HG03097 (cell line): ENCODE measurements around the gene RPS6KA5.
A peak's percentile ranks its signal among the peaks of the same experiment; 100 is the strongest.
"Not testable (repeated sequence)": the region's sequence is repeated elsewhere in the genome, so short reads cannot be mapped to it uniquely, and the experiment has no call there.

Source experiments
- ATAC-seq: cut with Tn5 transposase; IDR thresholded peaks from one replicate; pipeline ENCODE4 v1.9.1; 2021; ENCODE audit not compliant: unreplicated experiment, low FRiP score

Gene RPS6KA5

GRCh38 chr14:90844321-90844720 lies 216.1 kb downstream of the RPS6KA5 start:
- ATAC-seq = no peak

- ATAC-seq = no peak
These were observed 217.7 kb downstream of the RPS6KA5 start for GRCh38 chr14:90842726-90843125.

GRCh38 chr14:90840667-90841066 lies 219.8 kb downstream of the RPS6KA5 start:
- ATAC-seq = not testable (repeated sequence)

- ATAC-seq = no peak
These were observed 220.6 kb downstream of the RPS6KA5 start for GRCh38 chr14:90839889-90840266.

DNA sequence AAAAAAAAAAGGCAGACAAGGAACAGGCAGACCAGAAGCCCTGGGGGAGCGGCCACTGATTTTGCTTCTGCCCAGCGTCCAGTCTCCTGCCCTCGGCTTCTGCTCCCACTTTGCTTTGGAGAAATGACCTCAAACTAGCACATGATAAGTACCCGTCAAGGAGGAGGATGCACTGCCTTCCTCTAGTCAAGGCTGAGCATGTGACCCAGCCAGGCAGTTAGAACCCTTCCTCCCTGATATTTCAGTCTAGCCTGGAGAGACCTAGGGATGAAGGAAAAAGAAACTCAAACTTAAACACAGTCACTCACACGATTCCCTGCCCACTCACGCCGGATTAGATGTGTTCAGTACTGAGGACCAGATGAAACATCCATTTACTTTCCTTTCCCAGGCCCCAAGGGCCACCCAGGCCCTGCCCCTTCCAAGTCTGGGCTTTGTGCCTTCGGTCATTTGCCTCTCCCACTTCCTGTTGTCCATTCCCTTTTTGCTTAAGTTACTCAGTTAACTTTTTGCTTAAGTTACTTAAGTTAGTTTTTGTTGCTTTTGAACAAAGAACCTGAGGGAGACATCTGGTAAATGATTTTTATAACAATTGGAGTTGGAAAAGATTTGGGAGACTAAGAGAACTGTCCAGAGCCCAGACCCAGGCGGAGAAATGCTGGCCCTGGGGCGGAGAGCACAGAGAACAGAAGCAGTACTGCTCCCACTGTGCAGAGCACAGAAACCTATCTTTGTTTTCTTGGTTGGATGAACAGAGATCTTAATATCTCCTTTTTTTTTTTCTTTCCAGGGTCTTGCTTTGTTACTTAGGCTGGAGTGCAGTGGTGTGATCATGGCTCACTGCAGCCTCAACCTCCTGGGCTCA lies 221.2 kb downstream of the RPS6KA5 start:
- ATAC-seq = no peak

GRCh38 chr14:90838531-90838930 lies 221.9 kb downstream of the RPS6KA5 start:
- not testable (repeated sequence) for ATAC-seq

GRCh38 chr14:90837355-90837754 lies 223.1 kb downstream of the RPS6KA5 start:
- ATAC-seq = no peak

- no peak for ATAC-seq
These were observed 223.8 kb downstream of the RPS6KA5 start for GRCh38 chr14:90836692-90837063.

- no peak for ATAC-seq
These were observed 228.6 kb downstream of the RPS6KA5 start for GRCh38 chr14:90831821-90832220.

- no peak for ATAC-seq
These were observed 229.3 kb downstream of the RPS6KA5 start for GRCh38 chr14:90830931-90831701.

DNA sequence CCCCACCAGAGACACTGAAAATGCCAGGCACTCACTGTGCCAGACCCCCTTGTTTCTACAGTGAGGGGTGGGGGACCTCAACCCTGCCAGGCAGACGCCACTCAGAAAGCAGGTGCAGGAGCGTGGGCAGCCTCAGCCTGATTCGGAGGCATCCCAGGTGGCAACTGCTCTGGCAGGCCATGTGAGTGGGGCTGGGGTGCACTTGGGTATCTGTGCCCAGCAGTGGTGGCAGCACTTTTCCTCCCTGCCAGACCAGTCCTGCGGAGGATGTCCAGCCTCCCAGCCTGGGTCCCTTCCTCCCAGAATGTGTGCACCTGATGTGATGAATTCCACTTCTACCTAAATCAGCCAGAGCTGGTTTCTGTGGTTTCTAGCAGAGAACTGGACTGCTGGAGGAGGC lies 230.8 kb downstream of the RPS6KA5 start:
- no peak for ATAC-seq

- ATAC-seq = peak; percentile 44
These were observed 231.6 kb downstream of the RPS6KA5 start for GRCh38 chr14:90828642-90829487.

- peak; percentile 99 for ATAC-seq
These were observed 232.4 kb downstream of the RPS6KA5 start for GRCh38 chr14:90827919-90828610.

DNA sequence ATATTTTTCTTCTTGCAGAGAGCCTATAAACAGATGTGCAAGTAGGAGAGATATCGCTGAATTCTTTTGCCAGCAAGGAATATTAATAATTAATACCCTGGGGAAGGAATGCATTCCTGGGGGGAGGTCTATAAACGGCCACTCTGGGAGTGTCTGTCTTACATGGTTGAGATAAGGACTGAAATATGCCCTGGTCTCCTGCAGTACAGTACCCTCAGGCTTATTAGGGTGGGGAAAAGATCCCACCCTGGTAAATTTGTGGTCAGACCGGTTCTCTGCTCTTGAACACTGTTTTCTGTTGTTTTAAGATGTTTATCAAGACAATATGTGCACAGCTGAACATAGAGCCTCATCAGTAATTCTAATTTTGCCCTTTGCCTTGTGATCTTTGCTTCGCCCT lies 236.9 kb downstream of the RPS6KA5 start:
- ATAC-seq = not testable (repeated sequence)

DNA sequence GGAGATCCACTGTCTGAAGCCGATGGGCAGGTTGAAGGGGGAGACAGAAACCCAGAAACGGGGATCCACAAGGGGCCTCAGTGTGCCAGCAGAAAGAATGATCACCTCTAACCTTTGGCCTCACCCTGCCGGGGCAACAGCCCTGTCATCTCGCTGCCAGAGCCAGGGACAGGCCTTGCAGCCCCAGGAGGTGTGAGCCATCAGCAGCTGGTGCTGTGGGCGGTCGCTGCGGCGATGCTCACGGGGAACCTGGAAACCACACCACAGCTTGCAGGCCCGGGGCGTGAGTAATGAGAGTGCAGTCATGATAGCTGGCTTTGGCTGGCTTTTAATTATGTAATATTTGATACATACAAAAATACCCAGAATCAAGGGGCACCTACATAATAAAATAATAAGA lies 239.5 kb downstream of the RPS6KA5 start:
- no peak for ATAC-seq

DNA sequence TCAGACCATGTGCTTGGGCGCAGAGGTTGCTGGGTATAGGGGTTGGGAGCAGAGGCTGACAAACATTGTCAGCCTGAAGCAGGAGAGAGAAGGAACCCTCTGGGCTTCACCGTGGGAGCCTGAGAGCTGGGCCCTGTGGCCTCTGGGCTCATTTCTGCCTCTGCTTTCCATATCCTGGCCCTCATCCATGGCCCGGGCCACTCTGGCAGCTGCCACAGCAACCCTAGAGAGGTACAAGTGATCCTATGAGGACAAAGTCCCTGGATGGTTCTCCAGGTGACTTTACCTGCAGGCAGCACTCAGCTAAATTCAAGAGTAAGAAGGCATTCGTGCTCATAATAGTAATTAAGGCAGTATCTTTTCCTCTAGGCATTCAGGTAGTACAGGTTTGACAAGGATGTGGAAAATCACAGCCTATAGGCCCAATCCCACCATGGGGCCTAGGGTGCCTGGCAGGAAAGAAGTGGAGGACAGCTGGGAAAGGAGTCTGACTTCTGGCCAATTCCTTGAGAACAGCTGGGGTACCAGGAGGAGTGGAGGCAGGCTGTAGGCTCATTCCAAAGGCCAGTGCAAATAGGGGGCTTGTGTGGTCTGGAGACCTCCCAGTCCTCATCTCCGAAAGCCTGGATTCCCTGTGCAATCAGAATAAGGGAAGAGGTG lies 240.6 kb downstream of the RPS6KA5 start:
- no peak for ATAC-seq

DNA sequence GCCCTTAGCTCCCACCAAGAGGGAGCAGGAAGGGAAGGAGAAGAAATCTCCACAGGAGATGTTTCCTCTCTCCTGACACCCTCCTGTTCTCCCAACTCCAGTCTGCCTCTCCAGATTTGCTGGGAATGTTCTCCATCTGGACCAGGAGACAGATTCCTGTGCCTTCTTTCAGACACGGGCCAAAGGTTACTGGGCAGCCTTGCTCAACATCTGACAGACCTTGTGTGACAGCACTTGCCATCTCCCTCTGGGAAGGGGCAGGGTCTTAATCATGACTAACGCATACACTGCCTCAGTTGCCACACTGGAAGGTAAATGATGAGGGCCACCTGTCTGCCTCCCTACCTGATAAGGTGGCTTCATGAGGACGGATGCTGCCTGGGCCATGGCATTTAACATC lies 241.7 kb downstream of the RPS6KA5 start:
- ATAC-seq = no peak

DNA sequence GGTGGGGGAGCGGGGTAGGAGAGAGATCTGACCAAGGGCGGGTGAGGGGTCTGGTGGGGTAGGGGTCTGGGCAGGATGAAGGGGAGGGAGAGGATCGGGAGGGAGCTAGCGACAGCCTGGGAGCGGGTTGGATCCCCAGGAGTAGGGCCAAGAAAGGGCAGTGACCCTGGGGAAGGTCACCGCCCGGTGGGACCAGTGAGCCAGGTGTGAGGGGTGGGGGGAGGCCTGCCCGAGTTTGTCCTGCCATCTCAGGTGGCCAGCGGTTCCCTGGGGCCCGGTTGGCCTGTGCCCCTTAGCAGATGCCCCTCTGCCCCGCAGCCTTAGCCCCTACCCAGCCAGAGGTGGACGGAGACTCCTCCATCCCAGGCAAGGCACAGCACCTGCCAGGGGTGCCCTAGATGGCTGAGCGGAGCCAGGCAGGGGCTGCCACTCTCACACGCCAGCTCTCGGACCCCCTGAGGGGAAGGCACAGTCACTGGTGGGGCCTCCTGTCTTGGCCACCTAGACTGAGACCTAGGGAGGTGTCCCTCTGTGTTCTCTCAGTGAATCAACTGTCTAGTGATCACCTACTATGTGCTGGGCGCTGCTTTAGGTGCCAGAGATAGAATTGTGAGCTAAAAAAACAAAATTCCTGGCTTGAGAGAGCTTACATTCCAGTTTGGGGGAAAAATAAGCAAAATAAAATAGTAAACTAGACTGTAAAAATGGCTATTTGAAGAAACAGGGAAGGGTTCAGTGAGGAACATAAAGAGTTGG lies 243.6 kb downstream of the RPS6KA5 start:
- no peak for ATAC-seq
